GM21723 (cell line): Measurements from ENCODE around the gene CHCHD1.
"Not testable (repeated sequence)": the region's sequence is repeated elsewhere in the genome, so short reads cannot be mapped to it uniquely, and the experiment has no call there.

Source experiments
- ATAC-seq: cut with Tn5 transposase; IDR thresholded peaks from one replicate; pipeline ENCODE4 v1.9.1; 2021; ENCODE audit warnings: mild to moderate bottlenecking, moderate library complexity; ENCODE audit not compliant: unreplicated experiment

Gene CHCHD1

GRCh38 chr10:73790886-73791625 is 9.2 kb downstream of the CHCHD1 start:
- ATAC-seq: no peak

DNA sequence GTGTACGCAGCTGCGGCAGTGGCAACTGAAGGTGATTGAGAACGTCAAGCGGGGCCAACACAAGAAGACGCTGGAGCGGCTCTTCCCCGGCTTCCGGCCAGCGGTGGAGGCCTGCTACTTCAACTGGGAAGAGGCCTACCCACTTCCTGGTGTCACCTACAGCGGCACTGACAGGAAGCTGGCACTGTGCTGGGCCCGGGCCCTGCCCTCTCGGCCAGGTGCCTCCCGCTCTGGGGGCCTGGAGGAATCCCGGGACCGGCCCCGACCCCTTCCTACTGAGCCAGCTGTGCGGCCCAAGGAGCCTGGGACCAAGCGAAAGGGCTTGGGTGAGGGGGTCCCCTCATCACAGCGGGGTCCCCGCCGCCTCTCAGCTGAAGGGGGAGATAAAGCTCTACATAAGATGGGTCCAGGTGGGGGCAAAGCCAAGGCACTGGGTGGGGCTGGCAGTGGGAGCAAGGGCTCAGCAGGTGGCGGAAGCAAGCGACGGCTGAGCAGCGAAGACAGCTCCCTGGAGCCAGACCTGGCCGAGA is 10.1 kb downstream of the CHCHD1 start:
- ATAC-seq: no peak

DNA sequence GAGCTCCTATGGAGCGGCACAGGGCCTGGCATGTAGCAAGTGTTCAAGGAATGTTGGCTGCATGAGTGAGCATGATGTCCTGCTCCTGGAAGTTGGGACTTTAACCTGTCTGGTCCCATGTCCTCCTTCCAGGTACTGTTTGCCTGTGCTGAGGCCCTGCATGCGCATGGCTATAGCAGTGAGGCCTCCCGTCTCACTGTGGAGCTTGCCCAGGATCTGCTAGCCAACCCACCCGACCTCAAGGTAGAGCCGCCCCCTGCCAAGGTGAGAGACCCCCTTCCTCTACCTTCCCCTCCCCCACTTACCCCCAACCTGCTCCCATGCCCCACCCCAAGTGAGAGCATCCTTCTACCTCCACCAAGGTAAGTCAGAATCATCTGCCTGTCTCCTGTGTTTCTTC is 11.6 kb downstream of the CHCHD1 start:
- no peak for ATAC-seq

DNA sequence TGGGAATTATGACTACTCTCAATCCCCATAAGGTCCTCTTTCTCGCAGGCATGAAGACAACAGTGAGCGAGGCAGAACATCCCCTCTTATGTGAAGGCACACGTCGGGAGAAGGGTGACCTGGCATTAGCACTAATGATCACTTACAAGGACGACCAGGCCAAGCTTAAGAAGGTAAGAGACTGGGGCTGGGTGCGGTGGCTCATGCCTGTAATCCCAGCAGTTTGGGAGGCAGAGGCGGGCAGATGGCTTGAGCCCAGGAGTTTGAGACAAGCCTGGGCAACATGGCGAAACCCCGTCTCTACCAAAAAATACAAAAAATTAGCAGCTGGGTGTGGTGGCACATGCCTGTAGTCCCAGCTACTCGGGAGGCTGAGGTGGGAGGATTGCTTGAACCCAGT is 13.6 kb downstream of the CHCHD1 start:
- ATAC-seq: not testable (repeated sequence)

- ATAC-seq: not testable (repeated sequence)
These were observed 14.2 kb downstream of the CHCHD1 start for GRCh38 chr10:73796035-73796434.

GRCh38 chr10:73796766-73797165 is 14.9 kb downstream of the CHCHD1 start:
- no peak for ATAC-seq

DNA sequence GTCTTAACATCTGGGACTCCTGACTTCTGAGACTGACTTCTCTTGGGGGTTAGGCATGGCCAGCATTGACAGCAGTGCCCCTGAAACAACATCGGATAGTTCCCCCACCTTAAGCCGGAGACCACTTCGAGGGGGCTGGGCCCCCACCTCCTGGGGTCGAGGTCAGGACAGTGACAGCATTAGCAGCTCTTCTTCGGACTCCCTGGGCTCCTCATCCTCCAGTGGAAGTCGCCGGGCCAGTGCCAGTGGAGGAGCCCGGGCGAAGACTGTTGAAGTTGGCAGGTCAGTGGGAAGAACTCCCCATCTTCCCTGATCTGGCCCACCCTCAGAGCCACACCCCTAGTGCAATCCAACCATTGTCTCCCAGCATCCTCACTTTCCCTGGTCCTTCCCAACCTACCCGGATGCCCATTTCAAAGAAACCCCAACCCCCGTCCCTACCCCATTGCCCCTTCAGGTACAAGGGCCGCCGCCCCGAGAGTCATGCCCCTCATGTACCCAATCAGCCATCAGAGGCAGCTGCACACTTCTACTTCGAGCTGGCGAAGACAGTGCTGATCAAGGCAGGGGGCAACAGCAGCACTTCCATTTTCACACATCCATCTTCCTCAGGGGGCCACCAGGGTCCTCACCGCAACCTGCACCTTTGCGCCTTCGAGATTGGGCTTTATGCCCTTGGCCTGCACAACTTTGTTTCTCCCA is 15.6 kb downstream of the CHCHD1 start:
- no peak for ATAC-seq

GRCh38 chr10:73798087-73798486 is 16.2 kb downstream of the CHCHD1 start:
- no peak for ATAC-seq

- no peak for ATAC-seq
These were observed 17.2 kb downstream of the CHCHD1 start for GRCh38 chr10:73798927-73799560.

GRCh38 chr10:73799899-73800559 is 18.2 kb downstream of the CHCHD1 start:
- no peak for ATAC-seq

- ATAC-seq: no peak
These were observed 18.9 kb downstream of the CHCHD1 start for GRCh38 chr10:73800560-73801252.

GRCh38 chr10:73801253-73801590 is 19.4 kb downstream of the CHCHD1 start:
- ATAC-seq: no peak

GRCh38 chr10:73802276-73802991 is 20.6 kb downstream of the CHCHD1 start:
- no peak for ATAC-seq

GRCh38 chr10:73803680-73804286 is 21.9 kb downstream of the CHCHD1 start:
- ATAC-seq: peak; percentile 67

GRCh38 chr10:73806176-73806950 is 24.5 kb downstream of the CHCHD1 start:
- ATAC-seq: no peak

DNA sequence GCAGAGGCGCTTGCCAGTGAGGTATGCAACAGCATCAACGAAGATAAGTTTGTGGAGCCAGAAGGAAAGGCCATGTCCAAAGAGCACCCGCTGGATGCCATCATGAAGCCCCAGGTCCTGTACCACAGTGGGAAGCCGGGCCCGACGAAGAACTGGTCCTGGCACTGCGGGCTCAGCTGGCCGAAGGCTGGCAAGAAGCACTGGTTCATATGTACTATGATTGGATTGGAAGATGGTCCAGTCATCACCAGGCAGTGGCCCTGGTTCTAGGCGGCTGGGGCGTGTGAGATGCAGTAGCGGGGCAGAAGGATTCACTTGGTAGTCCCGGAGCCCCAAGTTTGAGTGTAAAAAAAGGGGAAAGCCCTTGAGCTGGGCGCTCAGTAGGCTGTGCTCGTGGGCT is 25.6 kb downstream of the CHCHD1 start:
- no peak for ATAC-seq

GRCh38 chr10:73808021-73808815 is 26.4 kb downstream of the CHCHD1 start:
- no peak for ATAC-seq
